NCI-H2029 treated with DMSO at 0.1 percent for 48 hours (cell line): Measurements from ENCODE around the gene RNF8.
"Not testable (repeated sequence)": the region's sequence is repeated elsewhere in the genome, so short reads cannot be mapped to it uniquely, and the experiment has no call there.

Experiments
- DNase-seq: peaks from one replicate; lab custom pipeline; 2025; lab: John Stamatoyannopoulos, UW

Gene RNF8, protein sequence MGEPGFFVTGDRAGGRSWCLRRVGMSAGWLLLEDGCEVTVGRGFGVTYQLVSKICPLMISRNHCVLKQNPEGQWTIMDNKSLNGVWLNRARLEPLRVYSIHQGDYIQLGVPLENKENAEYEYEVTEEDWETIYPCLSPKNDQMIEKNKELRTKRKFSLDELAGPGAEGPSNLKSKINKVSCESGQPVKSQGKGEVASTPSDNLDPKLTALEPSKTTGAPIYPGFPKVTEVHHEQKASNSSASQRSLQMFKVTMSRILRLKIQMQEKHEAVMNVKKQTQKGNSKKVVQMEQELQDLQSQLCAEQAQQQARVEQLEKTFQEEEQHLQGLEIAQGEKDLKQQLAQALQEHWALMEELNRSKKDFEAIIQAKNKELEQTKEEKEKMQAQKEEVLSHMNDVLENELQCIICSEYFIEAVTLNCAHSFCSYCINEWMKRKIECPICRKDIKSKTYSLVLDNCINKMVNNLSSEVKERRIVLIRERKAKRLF

DNA sequence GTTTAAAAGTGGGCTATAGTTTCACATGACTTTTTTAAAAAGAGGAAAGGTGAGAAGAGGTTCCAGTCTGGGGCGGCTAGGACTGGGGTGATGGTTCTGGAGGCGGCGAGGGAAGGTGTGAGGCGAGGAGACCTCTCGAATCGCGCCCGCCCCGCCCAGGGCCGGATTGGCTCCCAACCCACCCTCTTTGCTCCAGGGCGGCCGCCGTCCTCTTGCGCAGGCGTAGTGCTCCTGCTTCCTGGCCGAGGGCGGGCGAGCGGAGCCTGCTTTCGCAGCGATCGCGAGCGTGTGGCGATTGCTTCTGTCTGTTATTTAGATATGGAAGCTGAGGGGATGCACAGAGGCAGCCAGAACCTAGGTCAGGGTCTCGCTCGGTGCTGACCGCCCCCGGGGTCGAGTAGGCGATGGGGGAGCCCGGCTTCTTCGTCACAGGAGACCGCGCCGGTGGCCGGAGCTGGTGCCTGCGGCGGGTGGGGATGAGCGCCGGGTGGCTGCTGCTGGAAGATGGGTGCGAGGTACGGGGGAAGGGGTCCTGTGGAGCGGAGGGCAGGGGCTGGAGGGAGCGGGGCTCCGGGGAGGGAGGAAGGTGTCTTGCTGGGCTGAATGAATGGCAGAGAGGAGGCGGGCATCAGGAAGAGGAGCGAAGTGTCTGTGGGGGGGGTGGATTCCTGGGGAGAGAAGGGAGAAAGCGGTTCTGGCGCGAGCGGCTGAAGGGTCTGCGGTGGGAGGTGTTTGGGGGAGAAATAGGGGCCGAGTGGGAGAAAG is at the start of gene RNF8:
Gene RNF8, plus strand, starts transcription at position 223 of the 765 bp plus-strand sequence. Its CDS starts 182 bp downstream, at position 405.
- DNase-seq, result peak; percentile 64

GRCh38 chr6:37304766-37305165 is 49.0 kb upstream of the RNF8 start:
- no peak for DNase-seq

DNA sequence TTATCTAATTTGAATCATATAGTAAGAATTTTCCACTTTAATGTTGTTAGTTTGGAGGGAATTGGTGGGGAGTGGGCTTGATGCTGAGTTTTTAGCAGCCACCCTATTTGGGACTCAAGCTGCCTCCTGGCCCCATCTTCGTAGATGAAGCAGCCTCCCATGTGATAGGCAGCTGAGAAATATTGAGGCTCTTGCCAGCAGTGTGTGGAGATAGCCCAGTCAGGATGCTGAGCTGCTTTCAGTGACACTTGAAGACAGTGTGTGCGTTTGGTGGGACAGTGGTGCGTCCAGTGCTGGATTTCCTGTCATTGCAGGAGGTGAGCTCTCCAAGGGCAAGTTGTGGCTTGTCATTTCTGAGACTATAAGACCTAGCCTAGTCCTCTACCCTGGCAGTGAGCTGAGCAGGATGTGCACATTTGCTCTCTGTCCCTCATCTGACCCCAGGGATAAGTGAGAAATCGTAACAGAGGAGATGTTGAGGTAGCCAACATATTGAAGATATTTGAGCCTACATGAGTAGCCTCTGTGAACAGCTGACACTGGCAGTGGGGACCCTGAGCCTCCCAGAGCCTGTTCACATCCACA is 47.9 kb upstream of the RNF8 start:
- no peak for DNase-seq

DNA sequence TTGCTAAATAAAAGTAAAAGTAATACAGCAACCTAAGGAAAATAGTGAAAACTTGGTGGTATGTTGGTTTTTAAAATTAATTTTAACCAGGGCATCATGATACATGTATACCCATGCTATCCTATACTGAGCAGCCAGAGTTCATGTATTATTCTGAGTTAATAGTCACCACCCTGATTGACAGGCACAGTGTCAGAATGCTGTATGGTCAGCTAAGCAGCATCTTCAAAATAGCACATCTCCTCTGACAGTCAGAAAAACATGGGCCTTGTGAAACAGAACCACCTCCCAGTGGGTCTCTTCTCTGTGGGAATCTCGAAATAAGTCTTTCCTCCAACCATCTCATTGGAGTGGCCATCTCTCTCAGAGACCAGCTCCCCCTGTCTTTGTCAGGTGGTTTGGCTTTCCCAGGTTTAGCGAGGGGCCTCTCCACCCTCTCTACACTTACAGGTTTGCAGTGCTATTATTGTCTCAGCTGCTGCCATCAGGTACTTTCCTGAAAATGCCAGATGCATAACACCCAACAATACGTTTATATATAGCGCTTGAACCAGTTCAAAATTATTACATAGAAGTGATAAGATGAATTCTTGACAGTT is 47.1 kb upstream of the RNF8 start:
- no peak for DNase-seq

- DNase-seq, result not testable (repeated sequence)
These were observed 46.3 kb upstream of the RNF8 start for GRCh38 chr6:37307484-37307883.

- peak; percentile 96 for DNase-seq
These were observed 45.5 kb upstream of the RNF8 start for GRCh38 chr6:37308069-37308815.

DNA sequence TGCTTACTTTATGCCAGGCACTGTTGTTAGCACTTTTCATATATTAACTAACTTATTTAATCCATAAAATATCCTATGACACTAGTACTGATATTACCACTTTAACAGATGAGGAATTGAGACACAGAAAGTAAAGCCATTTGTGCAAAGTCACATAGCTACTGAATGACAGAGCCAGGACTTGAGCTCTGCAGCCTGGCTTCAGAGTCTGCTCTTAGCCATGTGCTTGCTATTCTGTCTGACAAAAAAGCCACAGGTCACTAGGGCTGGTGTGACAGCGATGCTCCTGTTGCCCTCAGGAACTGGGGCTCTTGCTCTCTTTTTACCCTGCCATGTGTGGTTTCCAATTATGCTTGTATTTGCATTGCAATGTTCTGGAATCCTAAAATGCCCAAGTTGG is 44.7 kb upstream of the RNF8 start:
- DNase-seq, result no peak

- DNase-seq, result no peak
These were observed 44.1 kb upstream of the RNF8 start for GRCh38 chr6:37309692-37310091.

GRCh38 chr6:37310966-37311365 is 42.8 kb upstream of the RNF8 start:
- no peak for DNase-seq

DNA sequence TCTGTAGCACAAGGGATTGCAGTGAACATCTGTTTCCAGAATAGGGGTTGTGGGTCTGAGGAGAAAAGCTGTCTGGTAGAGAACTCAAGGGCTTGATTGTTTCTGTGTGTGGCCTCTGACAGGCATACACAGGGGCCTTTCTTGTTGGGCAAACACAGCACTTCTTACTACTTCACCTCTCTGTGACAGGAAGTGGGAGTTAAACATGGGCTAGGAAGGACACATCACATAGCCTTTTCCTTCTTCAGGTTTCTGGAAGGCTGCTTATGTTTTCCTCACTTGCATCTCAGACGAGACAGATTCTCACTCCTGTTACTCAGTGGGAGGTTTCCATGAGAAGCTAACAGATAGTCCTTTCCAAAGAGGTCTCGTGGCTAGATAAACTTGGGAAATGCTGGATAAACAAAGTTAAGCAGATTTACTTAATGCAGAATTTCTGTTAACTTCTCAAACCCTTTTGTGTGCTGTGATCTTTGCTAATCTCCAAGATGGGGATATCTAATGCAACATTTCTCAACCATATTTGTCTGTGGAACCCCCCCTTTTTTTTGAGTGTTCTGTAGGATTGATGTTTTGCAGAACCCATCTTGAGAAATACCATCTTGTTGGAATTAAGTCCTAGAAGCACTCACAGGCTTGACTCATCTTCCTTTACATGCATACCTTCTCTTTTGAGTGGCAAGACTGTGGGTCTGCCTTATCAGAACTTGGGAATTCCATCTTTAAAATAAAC is 41.9 kb upstream of the RNF8 start:
- DNase-seq, result no peak

- no peak for DNase-seq
These were observed 39.9 kb upstream of the RNF8 start for GRCh38 chr6:37313723-37314486.

DNA sequence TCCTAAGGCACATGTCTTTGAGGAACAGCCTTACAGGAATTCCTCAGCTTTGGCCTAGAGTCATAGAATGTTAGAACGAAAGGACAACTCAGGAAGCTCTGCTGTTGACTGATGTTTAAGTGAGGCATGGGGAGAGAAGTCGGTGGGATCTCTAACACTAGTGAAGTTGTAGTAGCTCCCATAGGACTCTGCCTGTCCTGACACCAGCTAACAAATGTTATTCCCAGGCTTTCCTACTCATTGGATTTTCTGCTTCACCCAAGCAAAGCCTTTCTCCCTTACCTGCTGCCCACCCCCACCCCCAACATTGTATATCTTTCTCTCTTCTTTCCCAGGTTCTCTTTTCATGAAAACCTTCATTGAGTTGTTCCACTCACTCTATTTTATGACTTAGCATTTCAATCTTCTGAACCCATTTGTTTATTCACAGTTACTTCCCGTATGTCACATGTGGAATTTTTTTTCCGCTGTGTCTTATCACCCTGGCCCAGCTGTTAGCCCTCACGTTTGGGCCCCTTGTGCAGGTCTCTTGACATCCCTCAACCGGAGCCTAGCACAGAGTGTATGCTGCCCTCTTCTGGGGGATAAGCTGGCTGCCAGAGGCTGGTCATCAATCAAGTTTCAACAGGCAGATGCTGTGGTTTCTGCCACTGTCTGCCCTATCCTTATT is 39.2 kb upstream of the RNF8 start:
- peak; percentile 51 for DNase-seq

GRCh38 chr6:37315157-37315515 is 38.6 kb upstream of the RNF8 start:
- DNase-seq, result no peak

DNA sequence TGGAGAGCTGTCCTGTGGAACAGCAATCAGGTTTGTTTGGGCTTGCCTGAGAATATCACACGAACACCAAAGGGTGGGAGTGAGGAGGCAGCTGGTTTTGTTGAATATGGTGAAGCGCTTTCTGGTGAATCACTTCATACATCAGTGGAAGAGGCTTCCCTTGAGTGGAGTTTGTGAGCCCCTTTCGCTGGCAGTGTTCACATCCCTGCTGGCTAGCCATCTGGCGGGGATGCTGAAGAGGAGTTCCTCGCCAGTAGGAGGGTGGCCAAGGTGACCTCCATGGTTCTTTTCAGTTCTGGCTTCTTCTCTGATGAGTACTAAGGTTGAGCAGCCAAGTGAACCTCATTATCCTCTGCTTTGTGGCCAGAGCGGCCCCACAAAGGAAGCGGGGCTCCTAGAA is 37.7 kb upstream of the RNF8 start:
- DNase-seq, result no peak

- DNase-seq, result no peak
These were observed 36.3 kb upstream of the RNF8 start for GRCh38 chr6:37317312-37318038.

- DNase-seq, result no peak
These were observed 34.6 kb upstream of the RNF8 start for GRCh38 chr6:37319156-37319555.

GRCh38 chr6:37319856-37320480 is 33.8 kb upstream of the RNF8 start:
- no peak for DNase-seq

DNA sequence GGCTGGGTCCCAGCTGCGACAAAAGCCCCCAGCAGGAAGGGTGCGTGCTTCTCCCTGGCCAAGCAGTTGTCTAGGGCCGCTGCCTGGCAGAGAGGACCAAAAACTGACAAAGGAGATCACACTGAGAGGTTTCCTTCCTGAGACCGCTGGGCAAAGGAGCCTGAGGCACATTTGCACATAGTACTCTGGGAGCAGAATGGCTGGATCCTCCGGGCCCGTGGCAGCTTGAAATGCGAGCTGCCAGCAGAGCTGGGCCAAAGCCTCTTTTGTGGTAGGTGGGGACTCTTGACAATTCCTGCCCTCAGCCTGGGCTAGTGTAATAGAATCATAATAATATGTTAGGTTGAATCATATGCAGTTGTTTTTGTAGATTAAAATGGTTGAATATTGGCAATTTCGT is 33.1 kb upstream of the RNF8 start:
- DNase-seq, result peak; percentile 48

GRCh38 chr6:37321101-37321500 is 32.7 kb upstream of the RNF8 start:
- no peak for DNase-seq
